Right atrium auricular region (tissue), 2 donors: Measurements from ENCODE around the gene BABAM2. TPM values are rescaled to one million over a fixed set of nuclear protein-coding genes. Genes with fewer than 3 reads are reported as not detected.

Experiments used
- DNase-seq: peaks from one replicate; pipeline ENCODE4 v3.0.0-alpha.2; 2019; ENCODE audit warnings: low spot score
- H3K27ac ChIP-seq, 2 donors: fragments of 200-600 bp; sonication (generic); 1 replicate in 1 of 2; 2 replicates in 1 of 2; pipeline ENCODE4 v1.5.1; 2016 to 2019
- H3K27me3 ChIP-seq, 2 donors: fragments of 200-600 bp; sonication (generic); one replicate each; pipeline versions ENCODE4 v1.5.1 to v1.6.0; 2017 to 2019
- H3K36me3 ChIP-seq: fragments of 200-600 bp; sonication (generic); one replicate; pipeline ENCODE4 v1.5.1; 2016
- H3K4me1 ChIP-seq, 2 donors: fragments of 200-600 bp; sonication (generic); one replicate each; pipeline versions ENCODE4 v1.5.1 to v1.6.0; 2017 to 2019
- H3K4me3 ChIP-seq, 2 donors: fragments of 200-600 bp; sonication (generic); 1 replicate in 1 of 2; 2 replicates in 1 of 2; pipeline ENCODE4 v1.5.1; 2017 to 2019; ENCODE audit warnings: mild to moderate bottlenecking in 1 of 2, moderate library complexity in 1 of 2
- H3K9me3 ChIP-seq, 2 donors: fragments of 200-600 bp; sonication (generic); one replicate each; pipeline ENCODE4 v1.5.1; 2019
- total RNA-seq, 2 donors: library from RNA; depleted of rRNA; stranded (reverse); fragments of >200 nt; gene quantifications; one replicate each; pipeline ENCODE4 v1.1.0, GENCODE V29; 2016
- TF ChIP-seq, protein P1 (sequence below), 2 donors: fragments of 200-600 bp; sonication (generic); IDR thresholded peaks; one replicate each; pipeline ENCODE4 v1.5.1; 2019; ENCODE audit warnings: antibody characterized with exemption in 2 of 2

The BABAM2 gene
- total RNA-seq, 2 donors from 2014 or later = 58.8 to 60.6 TPM

DNA sequence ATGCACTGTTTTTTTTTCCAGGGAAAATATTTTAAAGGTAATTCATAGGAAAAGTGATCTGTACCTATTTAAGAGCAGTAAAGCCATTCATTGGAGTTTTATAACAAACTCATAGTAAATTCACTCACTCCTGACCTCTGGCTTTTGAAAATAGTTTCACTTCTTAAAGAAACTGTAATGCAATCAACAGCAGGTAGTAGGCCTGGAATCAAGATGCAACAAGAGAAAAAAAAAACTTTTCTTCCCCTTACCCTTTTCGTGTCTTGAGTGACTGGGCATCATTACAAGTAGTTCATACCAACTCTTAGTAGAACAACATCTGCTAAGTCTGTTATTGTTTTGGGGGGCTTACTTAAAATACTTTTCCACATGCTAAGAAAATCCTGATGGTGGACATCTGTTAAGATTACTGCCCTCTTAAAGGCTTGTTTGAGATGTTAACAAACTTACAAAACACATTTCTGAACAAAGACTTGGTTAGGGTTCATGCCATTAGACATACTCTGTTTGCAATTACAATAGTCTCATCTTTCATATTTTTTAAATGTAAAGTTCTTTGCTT lies 338.0 kb downstream of the BABAM2 start:
- no peaks in the 10 kb centered on the region for H3K36me3 ChIP-seq
- H3K4me3 ChIP-seq = no peak overlapping the region
- DNase-seq = no peak
- H3K27me3 ChIP-seq = no peaks in the 10 kb centered on the region
- TF ChIP-seq, protein P1, sequence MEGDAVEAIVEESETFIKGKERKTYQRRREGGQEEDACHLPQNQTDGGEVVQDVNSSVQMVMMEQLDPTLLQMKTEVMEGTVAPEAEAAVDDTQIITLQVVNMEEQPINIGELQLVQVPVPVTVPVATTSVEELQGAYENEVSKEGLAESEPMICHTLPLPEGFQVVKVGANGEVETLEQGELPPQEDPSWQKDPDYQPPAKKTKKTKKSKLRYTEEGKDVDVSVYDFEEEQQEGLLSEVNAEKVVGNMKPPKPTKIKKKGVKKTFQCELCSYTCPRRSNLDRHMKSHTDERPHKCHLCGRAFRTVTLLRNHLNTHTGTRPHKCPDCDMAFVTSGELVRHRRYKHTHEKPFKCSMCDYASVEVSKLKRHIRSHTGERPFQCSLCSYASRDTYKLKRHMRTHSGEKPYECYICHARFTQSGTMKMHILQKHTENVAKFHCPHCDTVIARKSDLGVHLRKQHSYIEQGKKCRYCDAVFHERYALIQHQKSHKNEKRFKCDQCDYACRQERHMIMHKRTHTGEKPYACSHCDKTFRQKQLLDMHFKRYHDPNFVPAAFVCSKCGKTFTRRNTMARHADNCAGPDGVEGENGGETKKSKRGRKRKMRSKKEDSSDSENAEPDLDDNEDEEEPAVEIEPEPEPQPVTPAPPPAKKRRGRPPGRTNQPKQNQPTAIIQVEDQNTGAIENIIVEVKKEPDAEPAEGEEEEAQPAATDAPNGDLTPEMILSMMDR (IDR thresholded peaks at IDR 0.05) = no peak
- no peak overlapping the region for H3K27ac ChIP-seq
- no peaks in the 10 kb centered on the region for H3K9me3 ChIP-seq
- peaks cover 0 to 16% of the 10 kb centered on the region in 2 donors for H3K4me1 ChIP-seq

DNA sequence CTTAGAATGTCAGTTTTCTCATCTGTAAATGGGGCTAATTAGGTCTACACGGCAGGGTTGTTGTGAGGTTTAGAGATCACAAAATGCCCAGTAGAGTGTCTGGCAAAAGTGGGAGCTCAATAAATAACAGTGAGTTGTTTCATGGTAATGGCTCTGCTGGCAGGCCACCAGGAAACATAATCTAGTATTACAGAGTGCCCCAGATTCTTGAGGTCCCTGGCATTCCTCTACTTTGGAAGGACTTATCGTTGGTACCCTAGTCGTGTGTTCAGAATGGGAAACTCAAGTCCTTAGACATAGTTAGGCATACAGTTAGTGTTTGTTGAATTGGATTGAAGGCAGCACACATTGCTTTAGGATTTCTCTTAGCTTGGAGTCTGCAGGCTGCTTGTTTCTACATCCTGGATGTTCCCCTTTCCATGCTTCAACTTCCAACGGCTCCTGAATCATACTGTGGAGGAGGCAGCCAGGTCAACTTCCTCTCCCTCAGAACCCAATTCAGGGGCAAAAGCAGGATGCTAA lies 340.6 kb downstream of the BABAM2 start:
- TF ChIP-seq, protein P1 (IDR thresholded peaks at IDR 0.05) = no peak
- Histone ChIP-seq H3K27ac (peak overlapping the region in 1 of 2 donors; percentile 28), H3K36me3 (no peaks in the 10 kb centered on the region), H3K4me1 (peaks cover 0 to 16% of the 10 kb centered on the region in 2 donors), H3K4me3 (no peak overlapping the region), H3K9me3 (no peaks in the 10 kb centered on the region), H3K27me3 (no peaks in the 10 kb centered on the region)
- no peak for DNase-seq

DNA sequence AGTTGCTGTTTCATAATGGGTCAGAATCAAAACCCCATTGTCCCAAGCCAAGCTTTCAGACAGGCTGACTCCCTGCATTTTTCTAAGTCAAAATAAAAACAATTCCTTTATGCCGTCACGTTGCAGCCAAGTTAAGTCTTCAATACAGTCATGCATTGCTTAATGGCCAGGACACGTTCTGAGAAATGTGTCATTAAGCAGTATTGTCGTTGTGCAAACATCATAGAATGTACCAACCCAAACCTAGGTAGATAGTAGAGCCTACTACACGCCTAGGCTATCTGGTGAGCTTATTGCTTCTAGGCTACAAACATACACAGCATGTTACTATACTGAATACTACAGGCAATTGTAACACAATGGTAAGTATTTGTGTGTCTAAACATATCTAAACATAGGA lies 341.8 kb downstream of the BABAM2 start:
- H3K27ac ChIP-seq = no peak overlapping the region
- no peaks in the 10 kb centered on the region for H3K9me3 ChIP-seq
- H3K4me1 ChIP-seq = peaks cover 0 to 16% of the 10 kb centered on the region in 2 donors
- TF ChIP-seq, protein P1 (IDR thresholded peaks at IDR 0.05) = no peak
- DNase-seq = no peak
- H3K36me3 ChIP-seq = no peaks in the 10 kb centered on the region
- no peak overlapping the region for H3K4me3 ChIP-seq
- no peaks in the 10 kb centered on the region for H3K27me3 ChIP-seq

DNA sequence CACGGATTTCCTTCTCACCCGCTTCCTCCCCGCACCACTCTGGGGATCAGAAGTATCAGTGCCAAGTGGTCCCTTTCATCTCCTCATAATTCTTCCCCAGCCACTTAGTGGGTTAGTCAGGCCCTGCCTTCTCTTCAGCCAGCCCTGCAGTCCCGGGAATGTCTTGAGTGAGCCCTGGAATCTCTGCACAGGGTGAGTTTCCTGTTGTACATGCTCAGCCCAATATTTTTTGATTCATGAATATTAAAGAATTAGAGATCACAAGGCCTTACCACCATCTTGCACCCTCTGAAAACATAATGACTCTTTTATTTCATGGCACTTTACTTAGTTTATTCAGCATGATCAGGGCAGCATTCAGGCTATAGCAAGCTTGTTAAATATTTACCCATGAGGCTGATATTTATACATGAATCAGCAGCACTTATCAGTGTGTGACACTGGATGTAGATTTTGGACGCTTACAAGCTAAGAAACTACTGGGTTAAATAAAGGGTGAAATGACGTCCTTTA lies 342.7 kb downstream of the BABAM2 start:
- Histone ChIP-seq H3K9me3 (no peaks in the 10 kb centered on the region), H3K36me3 (no peaks in the 10 kb centered on the region), H3K4me3 (no peak overlapping the region), H3K27me3 (no peaks in the 10 kb centered on the region), H3K4me1 (peaks cover 0 to 16% of the 10 kb centered on the region in 2 donors), H3K27ac (no peak overlapping the region)
- no peak for DNase-seq
- TF ChIP-seq, protein P1 (IDR thresholded peaks at IDR 0.05) = no peak

DNA sequence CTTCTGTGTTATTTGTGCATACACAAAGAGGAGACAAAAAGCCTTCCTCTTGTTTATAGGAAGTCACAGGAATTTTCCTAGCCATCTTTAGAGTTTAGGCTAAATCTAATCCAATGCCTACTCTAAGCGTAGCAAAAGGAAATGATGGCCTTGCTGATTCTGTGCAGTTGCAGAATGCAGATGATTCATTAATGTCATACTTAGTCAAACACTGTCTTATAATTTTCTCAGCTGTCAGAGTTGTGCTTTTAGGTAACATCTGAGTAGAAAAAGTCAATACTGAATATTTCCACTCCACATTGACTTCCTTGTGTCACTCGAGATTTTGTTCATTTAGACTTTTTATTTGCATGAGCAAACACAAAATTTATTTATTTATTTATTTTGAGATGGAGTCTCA lies 344.3 kb downstream of the BABAM2 start:
- Histone ChIP-seq H3K4me1 (peaks cover 0 to 24% of the 10 kb centered on the region in 2 donors), H3K27me3 (no peaks in the 10 kb centered on the region), H3K36me3 (no peaks in the 10 kb centered on the region), H3K27ac (no peak overlapping the region), H3K9me3 (no peaks in the 10 kb centered on the region), H3K4me3 (no peak overlapping the region)
- TF ChIP-seq, protein P1 (IDR thresholded peaks at IDR 0.05) = no peak
- no peak for DNase-seq
